Measurements from ENCODE around the gene IBTK.
"Not testable (repeated sequence)": the region's sequence is repeated elsewhere in the genome, so short reads cannot be mapped to it uniquely, and the experiment has no call there.

IBTK gene, protein sequence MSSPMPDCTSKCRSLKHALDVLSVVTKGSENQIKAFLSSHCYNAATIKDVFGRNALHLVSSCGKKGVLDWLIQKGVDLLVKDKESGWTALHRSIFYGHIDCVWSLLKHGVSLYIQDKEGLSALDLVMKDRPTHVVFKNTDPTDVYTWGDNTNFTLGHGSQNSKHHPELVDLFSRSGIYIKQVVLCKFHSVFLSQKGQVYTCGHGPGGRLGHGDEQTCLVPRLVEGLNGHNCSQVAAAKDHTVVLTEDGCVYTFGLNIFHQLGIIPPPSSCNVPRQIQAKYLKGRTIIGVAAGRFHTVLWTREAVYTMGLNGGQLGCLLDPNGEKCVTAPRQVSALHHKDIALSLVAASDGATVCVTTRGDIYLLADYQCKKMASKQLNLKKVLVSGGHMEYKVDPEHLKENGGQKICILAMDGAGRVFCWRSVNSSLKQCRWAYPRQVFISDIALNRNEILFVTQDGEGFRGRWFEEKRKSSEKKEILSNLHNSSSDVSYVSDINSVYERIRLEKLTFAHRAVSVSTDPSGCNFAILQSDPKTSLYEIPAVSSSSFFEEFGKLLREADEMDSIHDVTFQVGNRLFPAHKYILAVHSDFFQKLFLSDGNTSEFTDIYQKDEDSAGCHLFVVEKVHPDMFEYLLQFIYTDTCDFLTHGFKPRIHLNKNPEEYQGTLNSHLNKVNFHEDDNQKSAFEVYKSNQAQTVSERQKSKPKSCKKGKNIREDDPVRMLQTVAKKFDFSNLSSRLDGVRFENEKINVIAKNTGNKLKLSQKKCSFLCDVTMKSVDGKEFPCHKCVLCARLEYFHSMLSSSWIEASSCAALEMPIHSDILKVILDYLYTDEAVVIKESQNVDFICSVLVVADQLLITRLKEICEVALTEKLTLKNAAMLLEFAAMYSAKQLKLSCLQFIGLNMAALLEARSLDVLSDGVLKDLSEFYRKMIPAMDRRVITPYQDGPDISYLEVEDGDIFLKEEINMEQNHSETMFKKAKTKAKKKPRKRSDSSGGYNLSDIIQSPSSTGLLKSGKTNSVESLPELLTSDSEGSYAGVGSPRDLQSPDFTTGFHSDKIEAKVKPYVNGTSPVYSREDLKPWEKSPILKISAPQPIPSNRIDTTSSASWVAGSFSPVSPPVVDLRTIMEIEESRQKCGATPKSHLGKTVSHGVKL (N-terminal part only)

DNA sequence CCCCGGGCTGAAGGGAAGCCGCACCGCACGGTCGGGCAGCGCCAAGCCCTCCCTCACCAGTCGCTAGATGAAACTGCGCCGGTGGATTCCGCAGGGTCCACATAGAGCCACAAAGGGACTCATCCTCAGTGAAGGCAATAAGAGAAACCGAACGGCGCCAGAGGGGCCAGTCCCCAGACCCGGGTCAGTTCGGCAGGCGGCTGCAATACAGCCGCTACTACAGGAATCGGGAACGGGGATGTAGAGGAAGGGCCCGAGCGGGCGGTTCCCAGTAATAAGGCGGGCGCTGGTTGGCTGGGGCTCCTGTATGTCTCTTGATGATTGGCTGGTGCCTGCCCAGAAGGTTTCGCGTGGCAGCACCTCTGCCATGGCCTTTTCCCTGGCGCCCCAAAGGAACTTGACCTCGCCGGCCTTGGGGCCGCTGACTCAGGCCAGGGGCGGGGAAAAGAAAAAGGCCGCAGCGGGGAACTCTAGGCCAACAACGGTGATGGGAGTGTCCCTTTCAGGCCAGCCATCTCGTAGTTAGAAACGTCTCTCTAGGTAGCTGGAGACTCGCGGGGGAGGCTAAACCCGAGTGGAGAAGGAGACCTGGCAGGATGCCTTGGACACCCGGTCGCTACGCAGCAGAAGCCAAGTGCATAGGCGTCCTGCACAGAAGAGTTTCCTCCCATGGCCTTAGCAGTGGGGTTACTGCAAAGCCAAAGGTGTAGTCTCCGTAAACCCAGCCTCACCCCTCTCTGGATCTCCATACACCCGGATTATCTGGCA is at the start of gene IBTK:
Gene IBTK, minus strand, starts transcription at position 240 of the 768 bp plus-strand sequence. CDS start 7,258 bp downstream, outside the sequence.
- peak; percentile 80 for DNase-seq (ENCODE audit: low read depth, low spot score)

DNA sequence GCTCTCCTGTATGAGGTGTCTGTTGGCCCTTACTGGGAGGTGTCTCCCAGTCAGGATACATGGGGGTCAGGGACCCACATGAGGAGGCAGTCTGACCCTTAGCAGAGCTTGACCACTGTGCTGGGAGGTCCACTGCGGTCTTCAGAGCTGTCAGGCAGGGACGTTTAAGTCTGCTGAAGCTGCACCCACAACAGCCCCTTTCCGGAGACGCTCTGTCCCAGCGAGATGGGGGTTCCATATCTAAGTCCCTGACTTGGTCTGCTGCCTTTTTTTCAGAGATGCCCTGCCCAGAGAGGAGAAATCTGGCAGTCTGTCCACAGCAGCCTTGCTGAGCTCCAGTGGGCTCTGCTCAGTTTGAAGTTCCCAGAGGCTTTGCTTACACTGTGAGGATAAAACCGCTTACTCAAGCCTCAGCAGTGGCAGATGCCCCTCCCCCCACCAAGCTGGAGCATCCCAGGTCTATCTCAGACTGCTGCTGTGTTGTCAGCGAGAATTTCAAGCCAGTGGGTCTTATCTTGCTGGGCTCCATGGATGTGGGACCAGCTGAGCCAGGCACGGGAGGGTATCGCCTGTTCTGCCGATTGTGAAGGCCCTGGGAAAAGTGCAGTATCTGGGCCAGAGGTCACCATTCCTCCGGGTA is 36.3 kb upstream of the IBTK start:
- no peak for DNase-seq (ENCODE audit: low read depth, low spot score)

DNA sequence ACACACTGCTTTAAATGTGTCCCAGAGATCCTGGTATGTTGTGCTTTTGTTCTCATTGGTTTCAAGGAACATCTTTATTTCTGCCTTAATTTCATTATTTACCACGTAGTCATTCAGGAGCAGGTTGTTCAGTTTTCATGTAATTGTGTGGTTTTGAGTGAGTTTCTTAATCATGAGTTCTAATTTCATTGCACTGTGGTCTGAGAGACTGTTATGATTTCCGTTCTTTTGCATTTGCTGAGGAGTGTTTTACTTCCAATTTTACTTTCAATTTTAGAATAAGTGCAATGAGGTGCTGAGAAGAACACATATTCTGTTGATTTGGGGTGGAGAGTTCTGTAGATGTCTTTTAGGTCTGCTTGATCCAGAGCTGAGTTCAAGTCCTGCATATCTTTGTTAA is 34.0 kb upstream of the IBTK start:
- not testable (repeated sequence) for DNase-seq (ENCODE audit: low read depth, low spot score)

DNA sequence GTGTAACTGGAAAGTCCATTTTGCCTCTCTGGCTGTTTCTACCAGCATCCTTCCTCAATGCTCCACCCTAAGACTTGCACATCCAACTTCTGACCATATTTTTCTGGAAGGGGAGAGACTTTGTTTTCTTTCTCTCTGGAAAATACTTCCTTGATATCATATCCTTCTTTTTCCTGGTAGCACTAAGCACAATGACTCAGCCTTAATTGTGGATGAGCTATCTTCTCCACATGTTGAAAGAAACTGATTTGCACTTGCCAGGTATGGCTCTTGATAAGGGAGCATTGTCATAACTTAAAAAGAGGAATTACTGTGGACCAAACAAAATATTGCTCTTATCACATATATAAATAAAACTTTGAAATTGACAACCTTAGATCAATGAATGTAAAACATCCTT is 30.1 kb upstream of the IBTK start:
- no peak for DNase-seq (ENCODE audit: low read depth, low spot score)

DNA sequence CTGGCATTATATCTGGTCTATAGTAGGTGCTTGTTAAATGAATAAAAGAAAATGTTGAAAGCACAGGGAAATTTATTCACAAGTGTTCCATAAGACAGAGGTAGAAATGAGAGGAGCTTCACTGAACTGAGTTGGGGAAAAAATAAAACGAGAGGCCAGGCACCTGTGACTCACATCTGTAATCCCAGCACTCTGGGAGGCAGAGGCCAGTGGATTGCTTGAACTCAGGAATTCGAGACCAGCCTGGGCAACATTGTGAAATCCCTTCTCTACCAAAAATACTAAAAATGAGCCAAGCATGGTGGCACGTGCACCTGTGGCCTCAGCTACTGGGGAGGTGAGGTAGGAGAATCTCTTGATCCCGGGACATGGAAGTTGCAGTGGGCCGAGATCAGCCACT is 28.1 kb upstream of the IBTK start:
- no peak for DNase-seq (ENCODE audit: low read depth, low spot score)

DNA sequence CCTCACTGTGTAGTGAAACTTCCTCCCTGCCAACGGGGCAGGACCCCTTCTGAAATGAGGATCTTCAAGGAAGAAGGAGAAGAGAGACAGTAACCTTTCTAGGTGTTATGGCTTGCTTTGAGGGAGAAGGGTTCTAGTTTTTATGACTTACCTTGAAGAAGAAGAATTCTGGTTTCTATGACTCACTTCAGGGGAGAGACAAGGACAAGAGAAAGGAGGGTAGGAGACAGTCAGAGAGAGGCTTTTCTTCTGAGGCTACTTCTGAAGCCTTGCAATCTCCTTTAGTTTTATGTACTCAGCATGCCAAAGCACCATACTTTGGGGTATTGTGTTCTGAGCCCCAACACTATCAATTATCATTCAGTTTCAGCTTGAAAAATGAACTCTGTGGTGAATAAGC is 25.8 kb upstream of the IBTK start:
- DNase-seq (ENCODE audit: low read depth, low spot score) = no peak

GRCh38 chr6:82270881-82271635 is 23.5 kb upstream of the IBTK start:
- DNase-seq (ENCODE audit: low read depth, low spot score) = no peak

- DNase-seq (ENCODE audit: low read depth, low spot score) = no peak
Measured at GRCh38 chr6:82268301-82268846, 20.8 kb upstream of the IBTK start.

- DNase-seq (ENCODE audit: low read depth, low spot score) = no peak
Measured at GRCh38 chr6:82264824-82265223, 17.3 kb upstream of the IBTK start.

DNA sequence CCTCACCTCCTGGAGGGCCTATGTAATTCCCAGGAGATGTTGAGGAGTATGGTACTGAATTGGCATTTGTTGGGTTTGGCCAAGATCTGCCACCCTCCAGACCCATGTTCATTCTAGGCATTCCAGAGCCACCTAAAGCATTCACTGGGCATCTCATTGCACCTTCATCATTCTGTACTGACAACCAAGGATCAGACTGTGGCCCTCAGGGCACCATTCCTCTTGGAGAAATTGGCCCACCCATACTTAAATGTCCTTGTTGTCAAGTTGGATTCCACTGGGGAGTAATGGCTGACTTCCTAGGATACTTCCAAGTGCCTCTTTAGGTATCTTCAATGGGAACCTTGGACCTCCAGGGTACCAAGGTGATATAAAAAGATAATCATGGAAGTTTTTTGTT is 16.8 kb upstream of the IBTK start:
- DNase-seq (ENCODE audit: low read depth, low spot score) = no peak

DNA sequence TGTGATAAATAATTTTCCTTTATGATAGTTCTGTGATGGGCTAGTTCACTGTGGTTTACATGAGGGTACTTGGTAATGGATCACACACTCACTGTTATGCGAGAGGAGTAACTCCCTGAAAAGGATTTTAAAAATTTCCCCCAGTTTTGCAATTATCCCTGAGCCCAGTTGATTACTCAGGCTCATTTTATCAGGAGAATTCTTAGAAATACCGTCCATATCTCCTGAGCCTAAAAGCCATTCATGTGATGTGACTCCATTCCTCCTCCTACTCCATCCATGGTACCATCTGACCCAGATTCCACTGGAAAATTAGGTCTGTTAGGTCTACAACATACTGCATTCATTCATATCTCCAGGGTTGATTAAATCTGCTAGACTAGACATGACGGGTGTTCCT is 16.4 kb upstream of the IBTK start:
- no peak for DNase-seq (ENCODE audit: low read depth, low spot score)

GRCh38 chr6:82260997-82261732 is 13.6 kb upstream of the IBTK start:
- DNase-seq (ENCODE audit: low read depth, low spot score) = no peak

GRCh38 chr6:82259389-82259788 is 11.8 kb upstream of the IBTK start:
- no peak for DNase-seq (ENCODE audit: low read depth, low spot score)

DNA sequence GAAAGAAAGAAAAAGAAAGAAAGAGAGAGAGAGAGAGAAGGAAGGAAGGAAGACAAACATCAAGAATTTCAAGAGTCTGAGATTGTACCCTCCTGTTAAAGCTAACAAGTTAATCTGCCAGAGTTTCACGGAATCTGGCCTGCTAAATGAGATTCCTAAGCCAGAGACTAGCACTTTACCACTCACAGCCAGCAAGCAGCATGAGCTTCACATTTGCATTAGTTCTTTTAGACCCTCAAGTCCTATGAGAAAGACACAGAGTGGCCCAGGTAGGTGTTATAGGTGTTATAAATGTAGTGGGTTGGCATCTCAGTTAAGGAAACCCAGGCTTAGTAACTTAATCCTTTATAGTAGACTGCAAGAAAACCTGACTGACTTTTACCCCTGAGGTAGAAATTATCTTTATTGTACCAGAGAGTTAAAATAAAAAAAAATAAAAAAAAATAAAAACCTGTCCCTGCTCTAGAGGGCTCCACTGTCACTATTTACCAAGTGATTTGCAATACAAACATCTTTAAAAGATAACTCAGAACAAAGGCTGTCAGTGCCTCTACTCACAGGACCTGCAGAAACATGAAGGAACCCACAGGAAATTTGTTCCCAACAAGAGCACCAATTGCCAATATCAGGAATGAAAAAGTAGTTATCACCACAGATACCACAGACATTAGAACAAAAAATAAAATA is 9.7 kb upstream of the IBTK start:
- DNase-seq (ENCODE audit: low read depth, low spot score) = no peak

- DNase-seq (ENCODE audit: low read depth, low spot score) = not testable (repeated sequence)
Measured at GRCh38 chr6:82254722-82255121, 7.2 kb upstream of the IBTK start.

DNA sequence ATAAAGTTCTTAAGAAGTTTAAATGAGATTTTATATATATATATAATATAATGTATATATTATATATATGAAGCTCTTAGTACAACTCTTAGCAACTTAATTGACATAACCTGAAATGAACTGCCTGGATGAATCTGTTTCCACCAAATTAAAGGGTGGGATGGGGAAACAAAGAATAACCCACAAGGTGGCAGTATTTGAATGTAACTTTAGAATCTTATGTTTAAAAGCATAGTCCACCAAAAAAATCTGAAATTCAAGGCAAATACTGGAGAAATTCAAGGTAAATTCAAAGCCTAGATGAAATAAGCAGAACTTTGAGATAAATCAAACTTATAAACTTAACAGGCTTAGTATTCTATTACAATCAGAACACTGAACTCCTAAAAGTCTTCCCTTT is 4.4 kb upstream of the IBTK start:
- DNase-seq (ENCODE audit: low read depth, low spot score) = no peak

- no peak for DNase-seq (ENCODE audit: low read depth, low spot score)
Measured at GRCh38 chr6:82249381-82250253, 2.1 kb upstream of the IBTK start.

Measured in activated naive CD8-positive, alpha-beta T cell treated with anti-CD3 and anti-CD28 coated beads, Interleukin-2, amount 50 U/mL, for 16 hours (primary cell).